ENCODE data around the gene SH2D1A. TPM values are rescaled to one million over a fixed set of nuclear protein-coding genes. Genes with fewer than 3 reads are reported as not detected.

The SH2D1A gene
- total RNA-seq, 1 experiment from 2014 or later, result not detected

DNA sequence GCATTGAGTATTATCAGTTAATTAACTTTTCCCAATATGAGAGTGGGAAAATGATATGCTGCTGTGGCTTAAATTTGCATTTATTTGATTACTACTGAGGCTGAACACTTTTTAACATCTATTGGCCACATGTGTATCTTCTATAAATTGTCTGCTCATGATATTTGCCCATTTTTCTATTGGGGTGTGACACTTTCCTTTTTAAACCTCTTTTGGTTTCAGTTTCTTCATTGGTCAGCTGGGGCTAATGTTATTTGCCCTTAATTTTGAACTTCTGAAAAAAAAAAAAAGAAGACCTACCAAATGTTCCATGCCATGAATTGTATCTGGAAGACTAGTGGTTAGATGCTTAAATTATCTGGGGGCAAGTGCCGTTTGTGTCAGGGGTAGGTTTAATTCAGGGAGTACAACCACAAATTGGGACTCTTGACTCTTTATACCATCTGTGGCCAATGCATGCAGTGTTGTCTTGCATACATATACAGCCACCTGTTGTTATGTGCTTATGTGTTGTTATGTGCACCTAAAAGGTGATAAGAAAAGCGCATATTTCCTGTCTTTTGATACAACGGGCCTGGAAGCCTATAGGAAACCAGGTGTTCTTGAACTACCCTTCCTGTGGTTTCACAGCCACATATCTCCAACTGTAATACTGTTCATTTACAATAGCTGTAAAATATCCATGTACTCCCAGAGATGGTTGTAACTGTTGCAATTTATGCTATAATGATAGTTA lies 49.0 kb downstream of the SH2D1A start:
- H3K36me3 Mint-ChIP-seq (ENCODE audit: insufficient read depth, unreplicated experiment), result no peaks in the 10 kb centered on the region
- no peak for DNase-seq
- intact Hi-C loops (cut with micrococcal nuclease; ENCODE audit: unreplicated experiment), result no loop called here
- H3K27me3 Mint-ChIP-seq (ENCODE audit: unreplicated experiment), result no peaks in the 10 kb centered on the region
- no peak overlapping the region for H3K27ac Mint-ChIP-seq (ENCODE audit: unreplicated experiment)
- no TSS peak for BruUV-seq (replicated peaks)
- no peak for TF ChIP-seq CTCF (IDR thresholded peaks at IDR 0.05; ENCODE audit: unreplicated experiment)
- no peaks in the 10 kb centered on the region for H3K9me3 Mint-ChIP-seq (ENCODE audit: low read depth, unreplicated experiment)
- no peak overlapping the region for H3K4me3 Mint-ChIP-seq (ENCODE audit: low read depth, unreplicated experiment)
- no peaks in the 10 kb centered on the region for H3K4me1 Mint-ChIP-seq (ENCODE audit: low read depth, unreplicated experiment)
- CTCF ChIA-PET, result no interaction called here

DNA sequence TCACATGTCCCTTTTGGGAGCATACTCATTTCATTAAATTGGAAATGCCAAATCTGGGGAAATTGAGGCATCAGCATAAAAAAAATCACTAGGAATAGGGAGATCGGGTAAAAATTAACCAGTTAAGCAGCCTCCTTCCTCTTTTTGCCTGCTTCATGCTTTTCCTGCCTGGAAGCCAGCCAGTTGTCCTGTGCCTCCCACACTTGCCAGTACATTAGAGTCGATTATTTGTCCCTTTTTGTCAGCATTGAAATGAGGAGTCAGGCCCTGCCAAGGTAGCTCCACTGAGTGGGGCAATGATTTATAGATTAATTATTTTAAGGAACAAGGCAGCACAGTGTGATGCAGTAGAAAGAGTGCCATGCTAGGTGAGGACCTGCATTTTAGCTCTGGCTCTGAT lies 55.3 kb downstream of the SH2D1A start:
- no peak overlapping the region for H3K27ac Mint-ChIP-seq (ENCODE audit: unreplicated experiment)
- DNase-seq, result peak; percentile 19
- TF ChIP-seq CTCF (IDR thresholded peaks at IDR 0.05; ENCODE audit: unreplicated experiment), result no peak
- no peak overlapping the region for H3K4me3 Mint-ChIP-seq (ENCODE audit: low read depth, unreplicated experiment)
- intact Hi-C loops (cut with micrococcal nuclease; ENCODE audit: unreplicated experiment), result loop anchor here (10.0 kb wide), 1 partner anchor 313 kb away; no protein-coding TSS in a partner anchor
- no TSS peak for BruUV-seq (replicated peaks)
- peaks cover 17% of the 10 kb centered on the region for H3K4me1 Mint-ChIP-seq (ENCODE audit: low read depth, unreplicated experiment)
- CTCF ChIA-PET, result no interaction called here
- no peaks in the 10 kb centered on the region for H3K36me3 Mint-ChIP-seq (ENCODE audit: insufficient read depth, unreplicated experiment)
- H3K27me3 Mint-ChIP-seq (ENCODE audit: unreplicated experiment), result no peaks in the 10 kb centered on the region
- H3K9me3 Mint-ChIP-seq (ENCODE audit: low read depth, unreplicated experiment), result no peaks in the 10 kb centered on the region

GRCh38 chrX:124405868-124406267 lies 59.5 kb downstream of the SH2D1A start:
- intact Hi-C loops (cut with micrococcal nuclease; ENCODE audit: unreplicated experiment), result loop anchor here (5.0 to 10.0 kb wide), 3 partner anchors 211 to 726 kb away; no protein-coding TSS in a partner anchor
- BruUV-seq (replicated peaks), result no TSS peak
- DNase-seq, result no peak

GRCh38 chrX:124406294-124407014 lies 60.1 kb downstream of the SH2D1A start:
- Mint-ChIP-seq H3K9me3 (ENCODE audit: low read depth, unreplicated experiment) (no peaks in the 10 kb centered on the region), H3K36me3 (ENCODE audit: insufficient read depth, unreplicated experiment) (no peaks in the 10 kb centered on the region), H3K27me3 (ENCODE audit: unreplicated experiment) (no peaks in the 10 kb centered on the region), H3K4me3 (ENCODE audit: low read depth, unreplicated experiment) (no peak overlapping the region), H3K27ac (ENCODE audit: unreplicated experiment) (no peak overlapping the region), H3K4me1 (ENCODE audit: low read depth, unreplicated experiment) (peaks cover 13% of the 10 kb centered on the region)
- peak; percentile 33 for TF ChIP-seq CTCF (IDR thresholded peaks at IDR 0.05; ENCODE audit: unreplicated experiment)
- CTCF ChIA-PET, result interaction anchor here (1.3 kb wide), 1 partner anchor 18 kb away, joined by 4 read pairs; no protein-coding TSS in a partner anchor
- BruUV-seq (replicated peaks), result no TSS peak
- intact Hi-C loops (cut with micrococcal nuclease; ENCODE audit: unreplicated experiment), result loop anchor here (5.0 to 10.0 kb wide), 3 partner anchors 211 to 726 kb away; no protein-coding TSS in a partner anchor
- DNase-seq, result peak; percentile 74

More at GRCh38 chrX:124405868-124406267, 59.5 kb downstream of the SH2D1A start:
- no peak overlapping the region for H3K4me3 Mint-ChIP-seq (ENCODE audit: low read depth, unreplicated experiment)
- peaks cover 17% of the 10 kb centered on the region for H3K4me1 Mint-ChIP-seq (ENCODE audit: low read depth, unreplicated experiment)
- H3K27me3 Mint-ChIP-seq (ENCODE audit: unreplicated experiment), result no peaks in the 10 kb centered on the region
- CTCF ChIA-PET, result interaction anchor here (1.3 kb wide), 1 partner anchor 17 kb away, joined by 4 read pairs; no protein-coding TSS in a partner anchor
- no peak overlapping the region for H3K27ac Mint-ChIP-seq (ENCODE audit: unreplicated experiment)
- no peaks in the 10 kb centered on the region for H3K36me3 Mint-ChIP-seq (ENCODE audit: insufficient read depth, unreplicated experiment)
- H3K9me3 Mint-ChIP-seq (ENCODE audit: low read depth, unreplicated experiment), result no peaks in the 10 kb centered on the region
- TF ChIP-seq CTCF (IDR thresholded peaks at IDR 0.05; ENCODE audit: unreplicated experiment), result no peak

All from Calu3 (cell line).